NK-92 (cell line): ENCODE results near the gene UFC1.
"Not testable (repeated sequence)": the region's sequence is repeated elsewhere in the genome, so short reads cannot be mapped to it uniquely, and the experiment has no call there.

Experiments used
- DNase-seq: peaks from one replicate; lab custom pipeline; 2025; ENCODE audit not compliant: unreplicated experiment; lab: John Stamatoyannopoulos, UW

The UFC1 gene

GRCh38 chr1:161153682-161154337 is at the start of gene UFC1:
UFC1 (plus strand) TSS chr1:161153978; CDS start chr1:161153998, 20 bp downstream.
- peak; percentile 32 for DNase-seq

DNA sequence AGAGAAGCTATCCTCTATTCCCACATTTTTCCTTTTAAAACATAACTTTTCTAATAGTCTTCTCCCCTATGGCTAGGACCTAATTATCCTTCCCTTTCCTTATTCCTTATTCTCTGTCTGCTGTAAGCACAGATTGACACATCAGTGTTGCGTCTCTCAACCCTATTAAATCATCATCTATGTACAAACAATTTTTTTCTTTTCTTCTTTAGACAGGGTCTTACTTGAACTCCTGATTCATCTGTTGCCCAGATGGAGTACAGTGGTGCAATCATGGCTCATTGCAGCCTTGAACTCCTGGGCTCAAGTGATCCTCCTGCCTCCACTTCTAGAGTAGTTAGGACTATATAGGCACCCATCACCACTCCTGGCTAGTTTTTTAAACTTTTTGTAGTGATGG is 47.3 kb upstream of the UFC1 start:
- no peak for DNase-seq

GRCh38 chr1:161111117-161111516 is 42.7 kb upstream of the UFC1 start:
- DNase-seq = no peak

DNA sequence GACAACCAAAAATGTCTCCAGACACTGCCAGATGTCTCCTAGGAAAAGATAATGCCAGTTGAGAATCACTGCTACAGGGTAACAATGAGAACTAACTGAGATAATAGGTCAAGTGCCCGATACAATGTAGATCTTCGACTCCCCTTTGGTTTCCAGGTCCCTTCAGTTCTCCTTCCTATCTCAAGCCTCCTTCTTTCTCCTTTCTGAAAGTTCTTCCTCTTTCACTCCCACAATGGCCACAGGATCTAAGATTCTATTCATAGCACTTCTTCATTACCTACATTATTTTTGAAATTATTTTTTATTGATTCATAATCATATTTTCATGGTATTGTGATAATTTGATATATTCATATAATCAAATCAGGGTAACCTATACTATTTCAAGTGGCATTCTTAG is 42.3 kb upstream of the UFC1 start:
- no peak for DNase-seq

- DNase-seq = no peak
These were observed 39.9 kb upstream of the UFC1 start for GRCh38 chr1:161113915-161114314.

DNA sequence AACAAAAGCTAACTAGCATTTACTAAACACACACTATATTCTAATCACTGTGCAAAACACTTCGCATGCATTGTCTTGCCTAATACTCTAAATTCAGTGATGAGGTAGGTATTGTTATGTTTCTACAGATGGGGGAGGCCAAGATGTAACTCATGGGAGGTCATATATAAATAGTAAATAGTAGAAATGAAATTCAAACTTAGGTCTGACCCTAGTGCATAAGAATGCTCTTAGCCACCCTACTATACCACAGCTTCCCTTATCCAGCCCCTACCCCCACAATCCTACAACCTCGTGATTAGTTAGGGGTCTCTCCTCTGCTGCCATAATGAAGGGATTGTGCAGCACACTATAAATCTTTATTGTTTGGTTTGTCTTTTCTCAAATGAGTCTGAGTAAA is 39.2 kb upstream of the UFC1 start:
- no peak for DNase-seq

GRCh38 chr1:161115132-161115711 is 38.6 kb upstream of the UFC1 start:
- DNase-seq = no peak

- DNase-seq = not testable (repeated sequence)
These were observed 37.8 kb upstream of the UFC1 start for GRCh38 chr1:161115961-161116360.

DNA sequence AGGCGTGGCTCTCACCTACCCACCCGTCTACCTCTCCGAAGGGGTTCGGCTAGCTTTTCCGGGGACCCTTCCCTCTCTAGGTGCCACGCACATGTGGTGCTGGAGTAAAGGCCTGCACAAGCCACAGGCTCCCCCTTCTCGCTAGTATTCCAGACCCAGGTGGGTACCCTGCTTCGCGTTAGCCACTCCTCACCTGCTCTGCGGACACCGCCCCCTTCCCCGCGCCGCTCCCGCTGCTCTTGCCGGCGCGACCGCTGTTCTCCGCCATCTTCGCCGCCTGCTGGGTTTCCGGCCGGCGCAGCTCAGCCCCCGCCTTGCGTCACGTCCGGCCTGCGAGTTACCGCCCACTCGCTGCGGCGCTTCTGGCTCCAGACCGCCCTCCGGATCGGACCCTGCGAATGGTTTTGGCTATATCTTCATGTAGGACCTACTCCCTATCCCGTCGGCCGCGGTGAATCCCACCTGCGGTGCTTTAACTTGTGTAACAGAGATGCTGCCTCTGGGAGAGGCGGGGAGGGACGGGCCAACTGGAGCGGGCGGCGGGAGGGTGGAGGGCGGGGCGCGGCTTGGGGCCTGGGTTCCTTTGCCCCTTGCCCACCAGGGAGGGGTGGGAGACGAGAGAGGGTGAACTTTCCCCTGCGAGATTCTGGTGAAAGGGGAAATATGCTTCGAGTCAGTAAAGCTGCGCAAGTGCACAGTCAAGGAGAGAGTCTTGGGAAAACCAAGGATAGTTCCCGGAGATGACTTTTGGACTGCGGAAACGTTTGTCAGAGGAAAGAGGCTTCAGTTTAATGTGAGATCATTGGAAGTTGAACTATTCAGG is 35.8 kb upstream of the UFC1 start, which contains the start of the genes NIT1 and PFDN2:
Gene NIT1 (plus strand): TSS at position 347 of the 823 bp plus-strand sequence. CDS start 72 bp downstream, at position 419.
Gene PFDN2 (minus strand): TSS at position 279 of the 823 bp plus-strand sequence. CDS start 11 bp downstream, at position 268.
- no peak for DNase-seq

GRCh38 chr1:161119092-161119903 is 34.5 kb upstream of the UFC1 start:
- no peak for DNase-seq

GRCh38 chr1:161121042-161121650 is 32.6 kb upstream of the UFC1 start:
- DNase-seq = no peak

DNA sequence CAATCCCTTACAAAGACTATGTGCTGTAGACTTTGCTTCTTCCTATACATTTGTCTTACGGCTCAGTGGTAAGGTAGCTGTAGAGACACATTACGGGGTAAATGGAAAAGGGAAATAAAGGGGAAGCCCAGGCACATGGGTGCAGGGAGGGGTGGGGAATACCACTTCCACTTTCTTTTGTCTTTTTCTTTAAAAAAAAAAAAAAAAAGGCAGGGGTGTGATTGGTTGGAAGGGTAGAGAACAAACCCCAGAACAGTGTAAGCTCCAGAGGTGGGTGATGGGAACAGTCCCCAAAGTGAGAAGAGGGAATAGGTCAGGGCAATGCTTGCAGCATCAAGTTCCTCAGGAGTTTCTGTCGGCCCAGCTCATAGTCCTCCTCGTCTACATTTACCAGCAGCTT is 31.9 kb upstream of the UFC1 start:
- DNase-seq = no peak

- DNase-seq = no peak
These were observed 30.8 kb upstream of the UFC1 start for GRCh38 chr1:161122967-161123366.

DNA sequence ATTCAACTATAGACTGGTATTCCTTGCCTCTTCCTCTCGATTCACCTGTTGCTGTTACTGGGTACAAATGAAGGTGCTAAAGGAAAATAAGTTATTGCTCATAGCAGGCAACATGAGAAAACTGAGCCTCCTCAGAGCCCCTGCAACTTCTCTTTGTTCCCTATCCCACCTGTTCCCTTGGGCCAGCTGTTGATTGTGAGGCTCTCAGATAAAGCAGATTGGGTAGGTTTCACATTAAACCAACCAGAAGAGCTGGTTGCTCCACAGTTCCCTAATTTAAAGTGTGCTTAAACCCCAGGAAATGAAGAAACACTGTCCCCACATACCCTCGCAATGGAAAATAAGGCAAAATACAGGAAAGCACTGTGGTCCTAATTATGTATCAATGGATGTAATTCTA is 26.1 kb upstream of the UFC1 start:
- no peak for DNase-seq

- no peak for DNase-seq
These were observed 25.0 kb upstream of the UFC1 start for GRCh38 chr1:161128591-161129420.

- no peak for DNase-seq
These were observed 23.5 kb upstream of the UFC1 start for GRCh38 chr1:161130266-161130665.

- DNase-seq = no peak
These were observed 22.0 kb upstream of the UFC1 start for GRCh38 chr1:161131523-161132409.

DNA sequence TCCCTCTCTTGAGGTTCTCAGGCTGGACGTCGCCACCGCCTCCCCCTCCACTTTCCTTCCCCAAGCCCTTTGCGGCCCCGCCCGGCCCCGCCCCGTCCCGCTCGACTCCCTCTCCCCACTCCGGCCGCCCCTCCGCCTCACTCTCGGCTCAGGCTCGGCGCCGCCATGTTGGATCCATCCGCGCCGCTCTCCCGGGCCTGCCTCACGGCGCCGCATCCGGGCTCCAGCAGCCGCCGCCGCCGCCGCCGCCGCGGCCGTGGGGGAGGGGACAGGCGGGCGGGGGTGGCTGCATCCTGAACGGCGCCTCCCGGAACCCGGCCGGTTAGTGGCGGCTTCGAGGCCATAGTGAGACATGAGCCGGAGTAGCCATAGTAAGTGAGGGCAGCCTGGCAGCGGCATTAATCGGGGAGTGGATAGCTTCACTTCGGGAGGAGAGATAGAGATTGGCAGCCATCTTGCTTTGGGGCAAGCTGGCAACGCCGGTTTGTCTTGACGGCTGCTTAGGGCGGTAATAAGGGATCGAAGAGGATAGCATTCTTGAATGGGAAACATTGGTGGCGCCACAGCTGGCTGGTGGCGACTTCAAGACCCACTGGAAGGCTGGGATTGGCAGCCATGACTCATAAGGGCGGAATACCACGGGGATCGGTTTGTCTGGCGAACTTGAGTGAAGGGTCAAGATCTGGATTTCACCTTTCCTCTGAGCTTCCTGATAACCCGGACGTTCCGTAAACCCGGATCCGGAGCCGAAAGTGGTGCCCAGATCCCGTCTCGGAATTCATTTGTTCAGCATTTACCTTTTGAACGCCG is 21.2 kb upstream of the UFC1 start, which contains the start of gene DEDD:
Gene DEDD (minus strand): TSS at position 258 of the 810 bp plus-strand sequence. CDS start 8,205 bp downstream, outside the sequence.
- peak; percentile 45 for DNase-seq
